Stimulated activated naive CD8-positive, alpha-beta T cell treated with anti-CD3 and anti-CD28 coated beads, Interleukin-15, Interleukin-2, amounts not matched to agents 100 ng/mL and 50 ng/mL, for 24 hours (primary cell): ENCODE results near the gene RNPS1.
"Not testable (repeated sequence)": the region's sequence is repeated elsewhere in the genome, so short reads cannot be mapped to it uniquely, and the experiment has no call there.

Experiments
- H3K27ac Mint-ChIP-seq: one replicate; pipeline ENCODE4 v1.8.0; 2021; ENCODE audit warnings: mild to moderate bottlenecking, mixed read lengths
- H3K27me3 Mint-ChIP-seq: one replicate; pipeline ENCODE4 v1.8.0; 2021; ENCODE audit warnings: mixed read lengths
- H3K36me3 Mint-ChIP-seq: one replicate; pipeline ENCODE4 v1.8.0; 2021; ENCODE audit warnings: low read depth, mixed read lengths
- H3K4me1 Mint-ChIP-seq: one replicate; pipeline ENCODE4 v1.8.0; 2021; ENCODE audit warnings: low read depth, mixed read lengths
- H3K4me3 Mint-ChIP-seq: one replicate; pipeline ENCODE4 v1.8.0; 2021; ENCODE audit warnings: mild to moderate bottlenecking, mixed read lengths
- H3K9me3 Mint-ChIP-seq: one replicate; pipeline ENCODE4 v1.8.0; 2021; ENCODE audit warnings: mixed read lengths

RNPS1 gene

GRCh38 chr16:2276368-2277195, 8.7 kb upstream of the RNPS1 start:
- no peaks in the 10 kb centered on the region for H3K27me3 Mint-ChIP-seq
- H3K4me1 Mint-ChIP-seq: no peaks in the 10 kb centered on the region
- no peaks in the 10 kb centered on the region for H3K36me3 Mint-ChIP-seq
- H3K27ac Mint-ChIP-seq: no peak overlapping the region
- H3K9me3 Mint-ChIP-seq: no peaks in the 10 kb centered on the region
- H3K4me3 Mint-ChIP-seq: no peak overlapping the region

GRCh38 chr16:2275476-2276367, 7.8 kb upstream of the RNPS1 start:
- Mint-ChIP-seq H3K4me1 (no peaks in the 10 kb centered on the region), H3K27ac (no peak overlapping the region), H3K9me3 (no peaks in the 10 kb centered on the region), H3K27me3 (no peaks in the 10 kb centered on the region), H3K36me3 (no peaks in the 10 kb centered on the region), H3K4me3 (no peak overlapping the region)

- Mint-ChIP-seq H3K9me3 (no peaks in the 10 kb centered on the region), H3K27me3 (no peaks in the 10 kb centered on the region), H3K4me3 (no peak overlapping the region), H3K4me1 (peaks cover 9% of the 10 kb centered on the region), H3K36me3 (no peaks in the 10 kb centered on the region), H3K27ac (no peak overlapping the region)
Observed at GRCh38 chr16:2273931-2274330, 6.0 kb upstream of the RNPS1 start.

- no peak overlapping the region for H3K27ac Mint-ChIP-seq
- no peaks in the 10 kb centered on the region for H3K27me3 Mint-ChIP-seq
- peaks cover 9% of the 10 kb centered on the region for H3K4me1 Mint-ChIP-seq
- no peak overlapping the region for H3K4me3 Mint-ChIP-seq
- H3K9me3 Mint-ChIP-seq: no peaks in the 10 kb centered on the region
- no peaks in the 10 kb centered on the region for H3K36me3 Mint-ChIP-seq
Observed at GRCh38 chr16:2273484-2273883, 5.6 kb upstream of the RNPS1 start.

GRCh38 chr16:2271848-2272461, 4.0 kb upstream of the RNPS1 start:
- Mint-ChIP-seq H3K4me1 (peaks cover 10% of the 10 kb centered on the region), H3K9me3 (no peaks in the 10 kb centered on the region), H3K27ac (no peak overlapping the region), H3K36me3 (peaks cover 4% of the 10 kb centered on the region), H3K27me3 (no peaks in the 10 kb centered on the region), H3K4me3 (no peak overlapping the region)

- Mint-ChIP-seq H3K36me3 (peaks cover 15% of the 10 kb centered on the region), H3K27ac (no peak overlapping the region), H3K27me3 (no peaks in the 10 kb centered on the region), H3K9me3 (no peaks in the 10 kb centered on the region), H3K4me1 (peaks cover 22% of the 10 kb centered on the region), H3K4me3 (no peak overlapping the region)
Observed at GRCh38 chr16:2270588-2271470, 2.9 kb upstream of the RNPS1 start.

- Mint-ChIP-seq H3K27me3 (no peaks in the 10 kb centered on the region), H3K27ac (no peak overlapping the region), H3K4me3 (no peak overlapping the region), H3K4me1 (peaks cover 28% of the 10 kb centered on the region), H3K9me3 (no peaks in the 10 kb centered on the region), H3K36me3 (peaks cover 20% of the 10 kb centered on the region)
Observed at GRCh38 chr16:2270070-2270462, 2.1 kb upstream of the RNPS1 start.

- Mint-ChIP-seq H3K36me3 (peaks cover 39% of the 10 kb centered on the region), H3K4me3 (peak overlapping the region; percentile 88), H3K27ac (peak overlapping the region; percentile 97), H3K4me1 (peaks cover 37% of the 10 kb centered on the region)
- not testable (repeated sequence) for H3K9me3 Mint-ChIP-seq, H3K27me3 Mint-ChIP-seq
Observed at GRCh38 chr16:2267505-2267912, 417 bp downstream of the RNPS1 start.

GRCh38 chr16:2266887-2267286, 1.0 kb downstream of the RNPS1 start:
- peak overlapping the region; percentile 88 for H3K4me3 Mint-ChIP-seq
- H3K36me3 Mint-ChIP-seq: peaks cover 45% of the 10 kb centered on the region
- H3K4me1 Mint-ChIP-seq: peaks cover 37% of the 10 kb centered on the region
- H3K9me3 Mint-ChIP-seq, H3K27me3 Mint-ChIP-seq: not testable (repeated sequence)
- H3K27ac Mint-ChIP-seq: peak overlapping the region; percentile 89

GRCh38 chr16:2263026-2263425, 4.9 kb downstream of the RNPS1 start:
- Mint-ChIP-seq H3K4me1 (peaks cover 28% of the 10 kb centered on the region), H3K27ac (peak overlapping the region; percentile 40), H3K36me3 (peaks cover 74% of the 10 kb centered on the region)
- not testable (repeated sequence) for H3K9me3 Mint-ChIP-seq, H3K27me3 Mint-ChIP-seq, H3K4me3 Mint-ChIP-seq

GRCh38 chr16:2260250-2260649, 7.7 kb downstream of the RNPS1 start:
- Mint-ChIP-seq H3K27ac (no peak overlapping the region), H3K4me3 (no peak overlapping the region), H3K4me1 (peaks cover 11% of the 10 kb centered on the region), H3K9me3 (no peaks in the 10 kb centered on the region), H3K27me3 (no peaks in the 10 kb centered on the region), H3K36me3 (peaks cover 84% of the 10 kb centered on the region)

- not testable (repeated sequence) for H3K27me3 Mint-ChIP-seq, H3K4me1 Mint-ChIP-seq, H3K4me3 Mint-ChIP-seq, H3K27ac Mint-ChIP-seq, H3K9me3 Mint-ChIP-seq
- H3K36me3 Mint-ChIP-seq: peaks cover 79% of the 10 kb centered on the region
Observed at GRCh38 chr16:2258530-2258929, 9.4 kb downstream of the RNPS1 start.

- H3K4me3 Mint-ChIP-seq: no peak overlapping the region
- H3K4me1 Mint-ChIP-seq: peaks cover 8% of the 10 kb centered on the region
- peaks cover 82% of the 10 kb centered on the region for H3K36me3 Mint-ChIP-seq
- no peaks in the 10 kb centered on the region for H3K27me3 Mint-ChIP-seq
- H3K9me3 Mint-ChIP-seq: no peaks in the 10 kb centered on the region
- H3K27ac Mint-ChIP-seq: no peak overlapping the region
Observed at GRCh38 chr16:2257726-2258125, 10.2 kb downstream of the RNPS1 start.

GRCh38 chr16:2256531-2257140, 11.3 kb downstream of the RNPS1 start:
- no peak overlapping the region for H3K4me3 Mint-ChIP-seq
- no peaks in the 10 kb centered on the region for H3K9me3 Mint-ChIP-seq
- peak overlapping the region; percentile 55 for H3K27ac Mint-ChIP-seq
- peaks cover 16% of the 10 kb centered on the region for H3K4me1 Mint-ChIP-seq
- H3K27me3 Mint-ChIP-seq: no peaks in the 10 kb centered on the region
- peaks cover 73% of the 10 kb centered on the region for H3K36me3 Mint-ChIP-seq
